Measurements from ENCODE around the gene NFATC1. TPM values are rescaled to one million over a fixed set of nuclear protein-coding genes. Genes with fewer than 3 reads are reported as not detected.

Gene NFATC1
- total and polyA plus RNA-seq, 2 experiments from 2014 or later = 7.5 to 9.8 TPM

DNA sequence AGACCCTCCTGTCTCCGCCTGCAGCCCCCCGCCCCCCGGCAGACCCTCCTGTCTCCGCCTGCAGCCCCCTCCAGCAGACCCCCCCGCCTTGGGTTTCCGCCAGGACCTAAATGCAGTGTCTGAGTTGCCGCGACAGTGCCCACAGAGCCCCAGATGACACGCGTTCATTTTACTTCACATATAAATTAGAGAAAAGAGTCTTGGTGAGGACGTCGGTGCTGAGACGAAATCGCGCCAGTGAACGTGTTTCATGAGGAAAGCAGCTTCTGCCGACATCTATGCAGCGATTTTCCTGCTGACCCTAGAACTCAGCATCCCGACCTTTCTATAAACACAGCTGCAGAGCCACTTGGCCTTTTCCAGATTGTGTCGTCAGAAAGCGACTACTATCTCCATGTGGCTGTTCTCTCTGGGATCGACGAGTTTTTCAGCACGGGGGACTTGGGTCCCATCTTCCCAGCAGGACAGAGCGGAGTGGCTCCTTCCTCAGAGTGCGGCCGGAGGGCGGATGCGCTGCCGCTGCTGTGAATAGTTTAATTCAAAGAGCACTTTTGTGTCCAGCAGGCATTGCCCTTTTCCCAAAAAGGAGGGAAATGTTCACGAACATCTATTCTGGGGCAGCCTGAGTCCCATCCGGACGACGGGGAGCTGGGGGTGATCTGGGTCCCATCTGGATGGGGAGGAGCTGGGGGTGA is 136.7 kb downstream of the NFATC1 start:
- H3K4me1 ChIP-seq (ENCODE audit: insufficient read depth) = no peaks in the 10 kb centered on the region
- no peaks in the 10 kb centered on the region for H3F3A ChIP-seq (ENCODE audit: insufficient read depth)
- no peaks in the 10 kb centered on the region for H3K9me3 ChIP-seq (ENCODE audit: low read depth)
- H4K20me1 ChIP-seq (ENCODE audit: insufficient read depth) = no peaks in the 10 kb centered on the region
- no peaks in the 10 kb centered on the region for H3K36me3 ChIP-seq (ENCODE audit: low read depth)
- no peaks in the 10 kb centered on the region for H3K9me2 ChIP-seq (ENCODE audit: insufficient read depth)
- H3K27ac ChIP-seq = no peak overlapping the region
- H3K4me3 ChIP-seq = no peak overlapping the region
- no peak for DNase-seq
- in situ Hi-C loops (cut with MboI) = loop anchor here (10.0 kb wide), 1 partner anchor 112 kb away; no protein-coding TSS in a partner anchor
- H3K27me3 ChIP-seq (replicated peaks; ENCODE audit: insufficient read depth) = peaks cover 27% of the 10 kb centered on the region; the same call in 1 of the 2 replicates
- H2AFZ ChIP-seq = no peak overlapping the region
- WGBS, 2 experiments (ENCODE audit: low coverage in 1 of 2, low lambda C conversion rate in 2 of 2, missing lambda C conversion rate in 2 of 2) = 50 to 56% methylated on average over 30 to 34 of the region's 34 CpGs
- TF ChIP-seq EZH2 (IDR thresholded peaks at IDR 0.05; ENCODE audit: insufficient read depth, poor library complexity, severe bottlenecking) (no peak), EZH2phosphoT487 (IDR thresholded peaks at IDR 0.05; ENCODE audit: insufficient read depth, low read depth) (no peak)
- H3K9ac ChIP-seq = no peak overlapping the region
- H3K4me2 ChIP-seq (ENCODE audit: unreplicated experiment) = no peak overlapping the region
- H3K79me2 ChIP-seq (ENCODE audit: insufficient read depth) = no peaks in the 10 kb centered on the region

DNA sequence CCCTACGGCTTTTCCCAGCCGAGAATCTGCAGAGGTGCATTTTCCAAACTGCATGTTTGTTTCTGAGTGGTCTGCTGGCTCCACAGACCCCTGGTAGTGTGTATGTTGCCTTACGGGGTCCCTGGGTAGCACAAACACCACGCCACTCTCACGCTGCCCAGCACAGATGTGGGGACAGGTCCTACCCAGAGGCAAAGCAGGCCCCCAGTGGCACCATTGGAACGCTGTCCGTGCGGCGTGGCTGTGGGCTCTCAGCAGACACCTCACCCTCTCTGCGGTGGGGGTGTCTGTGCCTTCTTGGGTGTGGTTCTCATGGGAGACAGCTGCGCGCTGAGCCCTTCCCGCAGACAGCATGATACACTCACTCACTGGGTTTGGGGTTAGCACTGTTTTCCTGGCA is 137.4 kb downstream of the NFATC1 start:
- H3F3A ChIP-seq (ENCODE audit: insufficient read depth) = no peaks in the 10 kb centered on the region
- no peaks in the 10 kb centered on the region for H3K4me1 ChIP-seq (ENCODE audit: insufficient read depth)
- H2AFZ ChIP-seq = no peak overlapping the region
- TF ChIP-seq EZH2phosphoT487 (IDR thresholded peaks at IDR 0.05; ENCODE audit: insufficient read depth, low read depth) (no peak), EZH2 (IDR thresholded peaks at IDR 0.05; ENCODE audit: insufficient read depth, poor library complexity, severe bottlenecking) (no peak)
- DNase-seq = no peak
- in situ Hi-C loops (cut with MboI) = loop anchor here (10.0 kb wide), 1 partner anchor 112 kb away; no protein-coding TSS in a partner anchor
- 84 to 86% methylated on average over 13 of the region's 13 CpGs for WGBS, 2 experiments (ENCODE audit: low coverage in 1 of 2, low lambda C conversion rate in 2 of 2, missing lambda C conversion rate in 2 of 2)
- no peak overlapping the region for H3K27ac ChIP-seq
- H3K9me2 ChIP-seq (ENCODE audit: insufficient read depth) = no peaks in the 10 kb centered on the region
- peaks cover 27% of the 10 kb centered on the region; the same call in 1 of the 2 replicates for H3K27me3 ChIP-seq (replicated peaks; ENCODE audit: insufficient read depth)
- no peaks in the 10 kb centered on the region for H3K79me2 ChIP-seq (ENCODE audit: insufficient read depth)
- no peaks in the 10 kb centered on the region for H4K20me1 ChIP-seq (ENCODE audit: insufficient read depth)
- no peak overlapping the region for H3K4me2 ChIP-seq (ENCODE audit: unreplicated experiment)
- H3K4me3 ChIP-seq = no peak overlapping the region
- H3K9me3 ChIP-seq (ENCODE audit: low read depth) = no peaks in the 10 kb centered on the region
- H3K9ac ChIP-seq = no peak overlapping the region
- no peaks in the 10 kb centered on the region for H3K36me3 ChIP-seq (ENCODE audit: low read depth)

DNA sequence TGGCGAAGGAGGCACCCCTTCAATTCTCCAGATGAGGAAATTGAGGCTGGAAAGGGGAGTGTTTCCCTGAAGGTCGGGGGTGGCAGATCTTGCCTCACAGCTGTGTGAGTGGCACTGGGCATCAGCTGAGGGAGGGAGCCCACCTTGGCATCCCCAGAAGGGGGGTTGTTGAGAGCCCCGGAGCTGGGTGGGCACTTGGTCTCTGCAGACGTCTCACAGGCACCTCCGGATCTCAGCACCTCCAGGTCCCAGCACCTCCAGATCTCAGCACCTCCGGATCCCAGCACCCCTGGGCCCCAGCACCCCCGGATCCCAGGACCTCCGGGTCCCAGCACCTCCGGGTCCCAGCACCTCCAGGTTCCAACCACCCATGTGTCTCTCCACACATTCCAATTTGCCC is 137.9 kb downstream of the NFATC1 start:
- no peak overlapping the region for H3K27ac ChIP-seq
- no peak for TF ChIP-seq EZH2 (IDR thresholded peaks at IDR 0.05; ENCODE audit: insufficient read depth, poor library complexity, severe bottlenecking)
- TF ChIP-seq EZH2phosphoT487 (IDR thresholded peaks at IDR 0.05; ENCODE audit: insufficient read depth, low read depth) = no peak
- DNase-seq = no peak
- in situ Hi-C loops (cut with MboI) = loop anchor here (10.0 kb wide), 1 partner anchor 111 kb away; no protein-coding TSS in a partner anchor
- H3K36me3 ChIP-seq (ENCODE audit: low read depth) = no peaks in the 10 kb centered on the region
- no peak overlapping the region for H3K9ac ChIP-seq
- H3K4me2 ChIP-seq (ENCODE audit: unreplicated experiment) = no peak overlapping the region
- WGBS, 2 experiments (ENCODE audit: low coverage in 1 of 2, low lambda C conversion rate in 2 of 2, missing lambda C conversion rate in 2 of 2) = 67 to 73% methylated on average over 6 to 8 of the region's 9 CpGs
- peaks cover 27% of the 10 kb centered on the region; the same call in 1 of the 2 replicates for H3K27me3 ChIP-seq (replicated peaks; ENCODE audit: insufficient read depth)
- no peaks in the 10 kb centered on the region for H3K9me3 ChIP-seq (ENCODE audit: low read depth)
- no peaks in the 10 kb centered on the region for H3K9me2 ChIP-seq (ENCODE audit: insufficient read depth)
- H4K20me1 ChIP-seq (ENCODE audit: insufficient read depth) = no peaks in the 10 kb centered on the region
- no peak overlapping the region for H2AFZ ChIP-seq
- H3K4me1 ChIP-seq (ENCODE audit: insufficient read depth) = no peaks in the 10 kb centered on the region
- H3F3A ChIP-seq (ENCODE audit: insufficient read depth) = no peaks in the 10 kb centered on the region
- H3K4me3 ChIP-seq = no peak overlapping the region
- H3K79me2 ChIP-seq (ENCODE audit: insufficient read depth) = no peaks in the 10 kb centered on the region

DNA sequence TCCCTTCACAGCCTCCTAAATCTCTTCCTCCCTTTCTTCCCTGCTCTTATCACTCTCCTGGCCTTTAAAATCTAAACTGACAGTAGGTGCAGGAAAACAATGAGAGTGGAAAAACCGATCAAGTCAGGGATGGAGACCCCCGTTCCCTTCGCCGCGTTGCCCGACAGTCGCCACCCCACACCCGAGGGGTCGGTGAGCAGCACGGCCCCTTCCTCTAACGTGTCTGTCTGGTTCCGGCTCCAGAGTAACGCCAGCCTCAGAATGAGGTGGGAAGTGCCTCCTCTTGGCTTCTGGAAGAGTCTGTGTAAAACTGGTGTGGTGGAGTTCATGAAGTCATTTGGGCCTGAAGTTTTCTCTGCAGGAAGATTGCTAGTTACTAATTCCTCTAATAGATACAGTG is 138.6 kb downstream of the NFATC1 start:
- in situ Hi-C loops (cut with MboI) = loop anchor here (10.0 kb wide), 1 partner anchor 110 kb away; no protein-coding TSS in a partner anchor

More for the DNA sequence above, 138.6 kb downstream of the NFATC1 start:
- Histone ChIP-seq H3K79me2 (ENCODE audit: insufficient read depth) (no peaks in the 10 kb centered on the region), H3K27me3 (replicated peaks; ENCODE audit: insufficient read depth) (peaks cover 27% of the 10 kb centered on the region; the same call in 1 of the 2 replicates), H3K9ac (no peak overlapping the region), H3K27ac (no peak overlapping the region), H3K4me2 (ENCODE audit: unreplicated experiment) (no peak overlapping the region), H3K4me1 (ENCODE audit: insufficient read depth) (no peaks in the 10 kb centered on the region), H3K9me2 (ENCODE audit: insufficient read depth) (no peaks in the 10 kb centered on the region), H3K4me3 (no peak overlapping the region), H3F3A (ENCODE audit: insufficient read depth) (no peaks in the 10 kb centered on the region), H3K9me3 (ENCODE audit: low read depth) (no peaks in the 10 kb centered on the region), H3K36me3 (ENCODE audit: low read depth) (no peaks in the 10 kb centered on the region), H4K20me1 (ENCODE audit: insufficient read depth) (no peaks in the 10 kb centered on the region), H2AFZ (no peak overlapping the region)
- 75 to 86% methylated on average over 13 of the region's 13 CpGs for WGBS, 2 experiments (ENCODE audit: low coverage in 1 of 2, low lambda C conversion rate in 2 of 2, missing lambda C conversion rate in 2 of 2)
- no peak for DNase-seq
- no peak for TF ChIP-seq EZH2phosphoT487 (IDR thresholded peaks at IDR 0.05; ENCODE audit: insufficient read depth, low read depth)
